Activated effector memory CD4-positive, alpha-beta T cell treated with Interleukin-2 at 50 U/mL for 16 hours (primary cell): ENCODE results near the gene SCRG1.

Source experiments
- DNase-seq: peaks from one replicate; pipeline ENCODE4 v3.0.0-alpha.2; 2020

SCRG1 gene

DNA sequence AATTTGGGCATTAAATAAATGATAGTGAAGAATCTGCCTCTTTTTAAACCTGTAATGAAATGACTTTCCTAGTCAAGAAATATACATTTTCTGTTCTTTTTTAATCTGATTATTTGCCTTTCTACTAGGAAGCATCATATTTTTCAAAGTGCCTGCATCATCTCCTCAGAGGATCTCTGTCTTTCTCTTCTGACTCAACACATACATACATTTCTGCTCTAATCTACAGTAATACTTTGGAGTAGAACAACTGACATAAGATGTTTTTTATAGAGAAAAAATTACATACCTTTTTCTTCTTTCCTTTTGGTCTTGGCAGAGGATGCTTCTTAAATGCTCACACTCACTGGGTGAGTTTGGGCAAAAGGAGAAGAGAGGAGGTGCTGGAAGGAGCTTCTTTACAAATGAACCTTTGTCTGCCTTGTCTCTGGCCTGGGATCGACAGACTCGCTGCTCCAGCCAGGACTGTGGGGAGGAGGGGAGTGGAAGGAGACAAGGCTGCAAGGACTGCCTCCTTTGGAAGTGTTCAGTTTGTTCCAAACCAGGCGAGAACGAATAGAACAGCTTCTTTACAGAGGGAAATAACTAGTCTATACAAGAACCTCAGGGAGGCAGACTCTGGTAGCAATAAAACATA is at the start of gene SCRG1:
TSS of gene SCRG1 (minus strand) at position 338 of the 637 bp plus-strand sequence. CDS start 7,702 bp downstream, outside the sequence.
- no peak for DNase-seq

DNA sequence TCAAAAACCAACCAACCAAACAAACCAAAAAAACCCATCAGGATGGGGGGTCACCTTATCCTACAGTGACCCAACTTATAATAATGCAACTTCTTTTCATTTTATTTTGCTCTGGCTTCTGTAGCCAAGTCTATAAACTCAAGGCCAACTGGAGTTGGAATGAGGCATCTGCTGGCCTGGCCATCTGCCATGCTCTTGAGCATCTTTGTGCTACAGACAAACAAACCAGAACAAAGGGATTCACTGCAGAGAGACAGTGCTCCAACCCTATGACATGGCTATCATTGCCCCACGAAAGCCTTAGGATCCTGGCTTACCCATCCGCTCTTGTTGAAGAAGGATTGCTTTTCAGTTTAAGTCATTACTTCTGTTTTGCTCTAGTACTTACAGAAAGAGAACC is 49.2 kb upstream of the SCRG1 start:
- DNase-seq: no peak

- DNase-seq: no peak
Observed at GRCh38 chr4:173446416-173446815, 47.5 kb upstream of the SCRG1 start.

DNA sequence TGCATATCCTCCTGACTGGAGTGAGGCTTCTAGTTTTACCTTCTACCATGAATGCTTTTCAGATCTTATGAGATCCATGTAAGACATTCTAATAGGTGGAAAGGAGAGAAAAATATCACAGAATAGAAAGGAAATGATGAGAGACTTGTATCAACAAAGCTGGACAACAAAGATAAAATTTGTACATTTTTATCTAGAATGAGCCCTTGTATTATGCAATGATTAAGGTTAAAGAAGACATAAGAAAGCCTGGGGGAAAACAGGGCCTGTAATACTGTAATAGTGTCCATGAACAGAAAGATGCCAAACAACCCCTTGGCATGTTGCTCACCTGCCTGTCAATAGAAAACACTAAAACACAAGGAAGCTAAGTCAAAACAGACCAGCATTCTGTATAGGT is 44.2 kb upstream of the SCRG1 start:
- DNase-seq: no peak

GRCh38 chr4:173442223-173442932 is 43.5 kb upstream of the SCRG1 start:
- DNase-seq: no peak

GRCh38 chr4:173440888-173441287 is 42.0 kb upstream of the SCRG1 start:
- DNase-seq: no peak

DNA sequence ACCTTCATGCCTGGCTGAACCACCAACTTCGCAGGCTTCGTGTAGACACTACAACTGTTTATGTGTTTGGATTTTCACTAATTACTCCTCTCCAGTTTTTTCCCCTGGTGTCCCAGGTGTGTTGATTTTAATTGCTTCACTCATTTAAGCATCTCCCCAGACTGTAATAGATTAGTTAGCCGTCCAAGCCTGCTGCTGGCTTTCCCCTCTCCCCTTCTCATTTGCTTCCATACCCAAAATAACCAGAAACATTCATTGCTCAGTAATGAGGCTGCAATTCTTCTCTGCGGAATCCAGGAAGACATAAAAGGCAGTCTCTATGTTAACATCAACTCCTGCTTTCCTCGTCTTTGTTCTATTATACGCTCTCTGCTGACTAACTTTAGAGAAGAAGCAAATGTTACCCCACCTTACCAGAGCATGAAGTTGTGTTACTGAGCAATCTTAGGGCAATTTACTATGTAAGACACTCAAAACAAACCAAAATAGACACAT is 37.9 kb upstream of the SCRG1 start:
- DNase-seq: no peak

DNA sequence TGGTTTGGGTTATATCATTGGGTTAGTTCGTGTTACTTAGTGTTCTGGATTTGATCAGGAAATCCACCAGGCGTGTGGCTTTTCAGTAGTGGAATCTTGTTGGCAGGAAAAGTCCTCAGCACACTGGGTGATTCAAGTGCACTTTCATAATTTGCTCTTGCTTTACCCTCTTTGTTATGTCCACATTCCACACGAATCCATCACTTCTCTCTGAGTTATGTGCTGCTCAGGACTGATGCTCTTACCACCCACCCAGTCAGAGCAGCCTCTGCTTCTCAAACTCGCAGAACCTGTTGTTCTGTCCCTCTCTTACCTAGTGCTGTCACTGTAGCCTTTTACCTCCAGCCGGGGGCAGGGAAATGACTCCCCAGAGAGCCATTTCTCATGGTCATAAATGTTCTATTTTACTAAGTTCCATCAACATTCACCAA is 37.2 kb upstream of the SCRG1 start:
- no peak for DNase-seq

DNA sequence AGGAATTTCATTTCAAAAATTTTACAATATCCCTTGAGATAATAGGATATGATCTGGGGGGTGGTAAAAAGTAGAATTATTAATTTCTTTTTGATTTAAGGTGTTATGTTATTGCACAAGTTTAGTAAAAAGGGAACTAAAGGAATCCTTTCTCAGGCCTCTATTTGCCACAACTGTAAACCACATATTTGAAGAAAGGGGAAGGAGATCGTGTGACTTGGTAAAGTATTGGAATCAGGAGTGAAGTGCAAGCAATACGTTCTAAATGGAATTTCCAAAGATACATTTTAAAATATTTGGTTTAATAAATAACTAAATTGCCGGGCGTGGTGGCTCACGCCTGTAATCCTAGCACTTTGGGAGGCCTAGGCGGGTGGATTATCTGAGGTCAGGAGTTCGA is 35.3 kb upstream of the SCRG1 start:
- no peak for DNase-seq

DNA sequence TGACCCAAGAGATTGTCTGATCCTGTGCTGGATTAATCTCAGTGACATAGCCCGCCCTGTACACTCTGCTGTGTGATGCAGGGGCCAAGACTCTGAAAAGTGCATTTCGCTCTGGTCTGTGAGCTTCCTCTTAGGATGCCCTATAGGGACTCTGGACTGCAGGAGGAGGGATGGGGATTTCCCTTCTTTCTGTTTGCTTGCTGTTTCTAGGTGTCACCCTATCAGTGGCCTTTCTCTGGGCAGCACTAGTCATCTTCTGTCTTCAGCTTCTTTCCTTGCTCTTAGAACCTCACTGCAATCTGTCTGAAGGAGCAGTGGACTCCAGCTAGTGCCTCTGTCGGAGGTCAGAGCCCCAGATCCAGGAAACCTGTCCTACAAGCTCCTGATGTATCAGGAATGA is 34.5 kb upstream of the SCRG1 start:
- no peak for DNase-seq

DNA sequence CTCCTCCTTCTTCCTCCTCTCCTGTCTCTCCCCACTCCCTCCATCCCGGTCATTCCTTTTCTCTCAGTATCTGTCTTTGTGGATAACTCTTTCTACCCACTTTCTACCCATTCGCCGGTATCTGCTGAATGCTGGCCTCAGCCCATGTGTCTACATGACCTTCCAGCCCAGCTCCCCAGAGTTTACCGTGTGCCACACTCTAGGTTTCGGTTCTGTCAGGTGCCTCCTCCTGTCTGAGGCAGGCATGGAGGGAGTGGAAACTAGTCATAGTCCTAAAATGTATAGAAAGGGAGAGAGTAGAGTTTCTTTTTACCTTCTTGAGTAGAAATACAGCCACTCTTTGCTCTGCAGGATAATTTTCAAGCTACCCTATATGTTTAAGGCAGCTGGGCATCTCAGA is 33.5 kb upstream of the SCRG1 start:
- no peak for DNase-seq

GRCh38 chr4:173426064-173426463 is 27.1 kb upstream of the SCRG1 start:
- no peak for DNase-seq

DNA sequence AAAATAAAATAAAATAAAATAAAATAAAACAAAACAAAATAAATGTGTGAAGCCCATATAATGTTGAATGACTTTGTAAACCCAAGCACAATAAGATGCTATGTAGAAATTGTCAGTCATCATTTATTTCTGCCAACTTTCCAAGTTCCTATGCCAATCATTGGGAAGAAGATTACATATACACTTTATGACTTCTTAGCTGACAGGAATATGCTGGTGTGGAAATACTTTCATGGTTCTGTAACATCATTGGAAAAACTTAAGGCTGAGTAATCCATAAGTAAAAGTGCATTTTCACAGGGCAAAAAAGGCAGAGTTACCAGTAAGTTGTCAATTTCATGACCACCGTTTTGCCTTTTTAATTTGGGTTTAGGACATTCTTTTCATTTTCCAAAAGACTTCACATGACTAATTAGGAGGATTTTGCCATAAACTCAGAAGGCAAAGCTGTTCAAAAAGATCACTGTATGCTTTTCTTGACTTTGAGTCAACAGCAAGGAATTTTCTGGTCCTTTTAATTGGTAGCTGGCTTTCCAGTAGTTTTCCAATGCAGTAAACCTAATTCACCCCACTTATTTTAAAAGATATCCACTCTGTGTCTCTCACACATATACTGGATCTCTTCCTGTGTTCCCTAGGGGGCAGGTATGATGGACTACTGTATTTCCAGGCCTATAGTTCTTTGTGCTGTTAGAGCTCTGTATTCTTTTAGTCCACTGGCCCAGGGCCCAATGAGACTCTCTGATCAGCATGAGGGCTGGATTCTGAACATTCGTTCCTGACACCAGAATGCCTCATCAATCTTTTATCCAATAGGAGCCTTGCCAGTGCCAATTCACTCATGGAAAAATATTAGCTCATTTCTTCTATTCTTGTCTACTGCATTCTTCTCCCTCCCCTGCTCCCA is 26.2 kb upstream of the SCRG1 start:
- no peak for DNase-seq

- DNase-seq: no peak
Observed at GRCh38 chr4:173420801-173421200, 21.9 kb upstream of the SCRG1 start.

DNA sequence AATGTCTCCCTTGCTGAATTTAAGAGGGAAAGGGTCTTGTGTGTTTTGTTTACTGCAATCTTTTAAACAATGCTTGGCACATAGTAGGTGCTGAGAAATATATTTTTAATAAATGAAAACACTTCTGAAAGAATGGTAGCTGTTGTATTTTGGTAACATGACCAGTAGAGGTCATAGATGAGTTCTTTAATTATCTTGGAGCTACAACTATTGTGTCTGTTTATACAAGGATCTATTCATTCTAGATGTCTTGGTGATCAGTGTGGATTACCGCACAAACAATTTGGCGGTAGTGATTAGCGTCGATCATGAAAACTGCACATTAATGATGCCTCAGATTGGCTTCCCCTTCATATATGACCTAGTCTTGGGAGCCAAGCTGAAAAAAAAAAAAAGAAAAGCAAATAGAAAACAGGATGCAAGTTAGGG is 21.4 kb upstream of the SCRG1 start:
- no peak for DNase-seq

- DNase-seq: no peak
Observed at GRCh38 chr4:173418639-173419038, 19.7 kb upstream of the SCRG1 start.

DNA sequence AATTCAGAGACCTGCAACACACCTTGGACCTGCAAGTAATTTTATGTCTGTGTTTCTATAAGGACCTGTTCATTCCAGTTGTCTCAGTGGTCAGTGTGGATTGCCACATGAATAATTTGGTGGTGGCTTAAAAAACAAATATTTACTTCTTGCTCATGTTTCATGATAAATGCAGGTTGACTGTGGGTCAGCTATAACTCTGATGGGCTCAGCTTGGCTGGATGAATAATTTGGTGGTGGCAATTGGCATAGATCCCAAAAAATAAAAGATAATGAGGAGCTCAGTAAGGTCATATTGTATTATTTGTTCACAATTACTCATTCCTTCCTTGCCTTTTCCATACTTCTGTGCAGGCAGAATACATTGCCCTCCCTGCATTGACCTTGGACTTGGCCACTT is 18.9 kb upstream of the SCRG1 start:
- no peak for DNase-seq

GRCh38 chr4:173415885-173416653 is 17.2 kb upstream of the SCRG1 start:
- DNase-seq: no peak

DNA sequence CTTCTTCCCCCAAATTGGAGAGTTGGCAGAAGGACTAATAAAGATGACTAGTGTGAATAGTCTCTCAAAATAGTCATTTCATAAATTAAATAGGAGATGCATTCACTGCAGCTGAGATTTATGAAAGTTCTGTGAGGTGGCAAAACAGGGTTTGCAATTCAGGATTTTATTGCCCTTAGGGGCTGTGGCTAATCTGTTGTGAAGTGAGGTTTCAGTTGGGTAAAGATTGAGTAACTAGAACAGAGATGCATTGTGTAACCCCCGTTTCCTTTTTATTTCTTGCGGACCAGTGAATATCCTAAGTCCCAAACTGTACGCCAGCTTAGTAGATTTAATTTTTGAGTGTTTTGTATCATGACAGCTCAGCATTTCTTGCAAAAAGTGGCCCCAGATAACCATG is 16.2 kb upstream of the SCRG1 start:
- DNase-seq: no peak

- no peak for DNase-seq
Observed at GRCh38 chr4:173414456-173414855, 15.5 kb upstream of the SCRG1 start.

- no peak for DNase-seq
Observed at GRCh38 chr4:173413036-173413435, 14.1 kb upstream of the SCRG1 start.

DNA sequence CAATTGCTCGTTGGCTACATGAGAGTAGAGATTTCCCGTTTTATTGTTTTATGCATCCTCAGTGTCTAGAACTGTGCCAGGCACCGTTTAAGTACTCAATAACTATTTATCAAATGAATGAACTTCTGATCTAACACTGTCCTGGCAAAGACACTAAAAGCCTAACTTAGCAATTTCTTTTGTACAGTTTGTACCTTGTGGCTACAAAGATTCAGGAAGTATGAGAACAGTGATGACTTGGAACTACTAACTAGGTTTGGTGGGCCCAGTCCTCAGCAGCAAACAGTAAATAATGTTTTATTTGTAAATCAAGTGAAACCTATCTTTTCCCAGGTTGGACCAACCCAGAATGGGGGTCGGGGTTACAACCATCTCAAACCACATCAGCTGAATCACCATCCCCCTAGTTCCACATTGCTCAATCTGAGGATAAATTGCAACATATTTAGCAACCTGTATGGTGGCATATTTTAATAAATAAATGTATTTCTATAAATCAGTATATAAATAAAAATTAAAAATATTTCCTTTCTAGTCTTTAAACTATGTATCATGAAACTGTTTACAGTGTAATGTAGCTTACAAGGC is 12.3 kb upstream of the SCRG1 start:
- DNase-seq: no peak
